Measurements from ENCODE around the gene NMU.

The NMU gene

GRCh38 chr4:55671667-55672066, 35.6 kb upstream of the NMU start:
- in situ Hi-C loops (cut with MboI; ENCODE audit: low sequenced_read_pairs, unreplicated experiment), result no loop called here

GRCh38 chr4:55670695-55671094, 34.6 kb upstream of the NMU start:
- no peak for TF ChIP-seq CTCF (IDR thresholded peaks at IDR 0.05; ENCODE audit: borderline replicate concordance, control extremely low read depth, extremely low read depth, insufficient read depth, missing control alignments)
- no peak for DNase-seq (ENCODE audit: low spot score)
- in situ Hi-C loops (cut with MboI; ENCODE audit: low sequenced_read_pairs, unreplicated experiment), result no loop called here

More at GRCh38 chr4:55671667-55672066, 35.6 kb upstream of the NMU start:
- DNase-seq (ENCODE audit: low spot score), result no peak
- no peak for TF ChIP-seq CTCF (IDR thresholded peaks at IDR 0.05; ENCODE audit: borderline replicate concordance, control extremely low read depth, extremely low read depth, insufficient read depth, missing control alignments)

- in situ Hi-C loops (cut with MboI; ENCODE audit: low sequenced_read_pairs, unreplicated experiment), result no loop called here
- DNase-seq (ENCODE audit: low spot score), result no peak
- no peak for TF ChIP-seq CTCF (IDR thresholded peaks at IDR 0.05; ENCODE audit: borderline replicate concordance, control extremely low read depth, extremely low read depth, insufficient read depth, missing control alignments)
Observed at GRCh38 chr4:55668449-55668848, 32.4 kb upstream of the NMU start.

GRCh38 chr4:55666535-55666934, 30.4 kb upstream of the NMU start:
- DNase-seq (ENCODE audit: low spot score), result no peak
- in situ Hi-C loops (cut with MboI; ENCODE audit: low sequenced_read_pairs, unreplicated experiment), result no loop called here
- TF ChIP-seq CTCF (IDR thresholded peaks at IDR 0.05; ENCODE audit: borderline replicate concordance, control extremely low read depth, extremely low read depth, insufficient read depth, missing control alignments), result no peak

- in situ Hi-C loops (cut with MboI; ENCODE audit: low sequenced_read_pairs, unreplicated experiment), result no loop called here
- TF ChIP-seq CTCF (IDR thresholded peaks at IDR 0.05; ENCODE audit: borderline replicate concordance, control extremely low read depth, extremely low read depth, insufficient read depth, missing control alignments), result no peak
- no peak for DNase-seq (ENCODE audit: low spot score)
Observed at GRCh38 chr4:55663145-55663544, 27.0 kb upstream of the NMU start.

GRCh38 chr4:55661398-55662056, 25.4 kb upstream of the NMU start:
- DNase-seq (ENCODE audit: low spot score), result no peak
- TF ChIP-seq CTCF (IDR thresholded peaks at IDR 0.05; ENCODE audit: borderline replicate concordance, control extremely low read depth, extremely low read depth, insufficient read depth, missing control alignments), result no peak
- in situ Hi-C loops (cut with MboI; ENCODE audit: low sequenced_read_pairs, unreplicated experiment), result no loop called here

Measured in GM13976 (cell line).